ENCODE data around the gene MMP24. TPM values are rescaled to one million over a fixed set of nuclear protein-coding genes. Genes with fewer than 3 reads are reported as not detected.

MMP24 gene
- total RNA-seq, 2 experiments from 2014 or later, result not detected

GRCh38 chr20:35305682-35306556 lies 79.4 kb downstream of the MMP24 start:
- H3K4me2 ChIP-seq (ENCODE audit: low read length), result no peak overlapping the region
- no peaks in the 10 kb centered on the region; the same call in 1 of the 2 replicates for H3K36me3 ChIP-seq (ENCODE audit: insufficient read depth, low read length)
- H2AFZ ChIP-seq (ENCODE audit: low read length), result no peak overlapping the region
- H3K9me3 ChIP-seq (ENCODE audit: low read length), result no peaks in the 10 kb centered on the region
- H3K27ac ChIP-seq (ENCODE audit: low read depth, low read length, poor library complexity, severe bottlenecking), result no peak overlapping the region
- H4K20me1 ChIP-seq (ENCODE audit: insufficient read depth, low read length), result no peaks in the 10 kb centered on the region
- H3K9me2 ChIP-seq (ENCODE audit: insufficient read depth, low read length), result no peaks in the 10 kb centered on the region
- no peaks in the 10 kb centered on the region for H3K79me2 ChIP-seq (ENCODE audit: insufficient read depth, low read depth, low read length)
- POLR2A ChIA-PET, result interaction anchor here (2.4 kb wide), 1 partner anchor 8 kb away, joined by 8 read pairs; no protein-coding TSS in a partner anchor
- CTCF ChIA-PET (ENCODE audit: unreplicated experiment), result no interaction called here
- BruUV-seq (replicated peaks), result no TSS peak
- intact Hi-C loops (cut with micrococcal nuclease; ENCODE audit: unreplicated experiment), result loop anchor here (2.0 kb wide), 1 partner anchor 23 kb away; no protein-coding TSS in a partner anchor
- TF ChIP-seq EZH2phosphoT487 (IDR thresholded peaks at IDR 0.05; ENCODE audit: borderline replicate concordance, low read depth, low read length), result no peak
- no peak for TF ChIP-seq CTCF (conservative IDR thresholded peaks at IDR 0.05; ENCODE audit: low read length)
- no peak for DNase-seq (ENCODE audit: low spot score)
- no peak overlapping the region for H3K4me3 ChIP-seq (ENCODE audit: low read depth, low read length, poor library complexity, severe bottlenecking)
- H3K4me1 ChIP-seq (ENCODE audit: insufficient read depth, low read length, poor library complexity, severe bottlenecking), result peaks cover 5% of the 10 kb centered on the region

- peaks cover 7% of the 10 kb centered on the region; the same call in 1 of the 2 replicates for H3K36me3 ChIP-seq (ENCODE audit: insufficient read depth, low read length)
- H3K4me3 ChIP-seq (ENCODE audit: low read depth, low read length, poor library complexity, severe bottlenecking), result no peak overlapping the region
- H3K9me3 ChIP-seq (ENCODE audit: low read length), result no peaks in the 10 kb centered on the region
- no TSS peak for BruUV-seq (replicated peaks)
- no peak overlapping the region for H2AFZ ChIP-seq (ENCODE audit: low read length)
- ChIA-PET CTCF (ENCODE audit: unreplicated experiment) (no interaction called here), POLR2A (interaction anchor here (0.5 to 2.4 kb wide), 2 partner anchors 9 to 211 kb away, joined by 4 to 8 read pairs; no protein-coding TSS in a partner anchor)
- H3K79me2 ChIP-seq (ENCODE audit: insufficient read depth, low read depth, low read length), result no peaks in the 10 kb centered on the region
- no peak overlapping the region for H3K4me2 ChIP-seq (ENCODE audit: low read length)
- peak; percentile 80 for TF ChIP-seq CTCF (conservative IDR thresholded peaks at IDR 0.05; ENCODE audit: low read length)
- TF ChIP-seq EZH2phosphoT487 (IDR thresholded peaks at IDR 0.05; ENCODE audit: borderline replicate concordance, low read depth, low read length), result no peak
- no peaks in the 10 kb centered on the region for H4K20me1 ChIP-seq (ENCODE audit: insufficient read depth, low read length)
- intact Hi-C loops (cut with micrococcal nuclease; ENCODE audit: unreplicated experiment), result no loop called here
- no peaks in the 10 kb centered on the region for H3K9me2 ChIP-seq (ENCODE audit: insufficient read depth, low read length)
- peak; percentile 39 for DNase-seq (ENCODE audit: low spot score)
- peaks cover 5% of the 10 kb centered on the region for H3K4me1 ChIP-seq (ENCODE audit: insufficient read depth, low read length, poor library complexity, severe bottlenecking)
- H3K27ac ChIP-seq (ENCODE audit: low read depth, low read length, poor library complexity, severe bottlenecking), result no peak overlapping the region
These were observed 80.5 kb downstream of the MMP24 start for GRCh38 chr20:35306931-35307517.
